CD1c-positive myeloid dendritic cell (primary cell): Measurements from ENCODE around the gene NDFIP2.

ENCODE experiments used
- DNase-seq: peaks from one replicate; pipeline ENCODE4 v3.0.0-alpha.2; 2016; ENCODE audit errors: extremely low spot score

Gene NDFIP2

GRCh38 chr13:79480954-79481684 lies at the start of gene NDFIP2:
Gene NDFIP2, plus strand, starts transcription at chr13:79481155. Its CDS starts 49 bp downstream, at chr13:79481204.
- DNase-seq, result peak; percentile 84

- DNase-seq, result no peak
Observed at GRCh38 chr13:79432086-79432485, 48.9 kb upstream of the NDFIP2 start.

GRCh38 chr13:79432992-79433391 lies 48.0 kb upstream of the NDFIP2 start:
- no peak for DNase-seq

- DNase-seq, result no peak
Observed at GRCh38 chr13:79434556-79434955, 46.4 kb upstream of the NDFIP2 start.

GRCh38 chr13:79435561-79435990 lies 45.4 kb upstream of the NDFIP2 start:
- no peak for DNase-seq

GRCh38 chr13:79439275-79439674 lies 41.7 kb upstream of the NDFIP2 start:
- DNase-seq, result no peak

- DNase-seq, result no peak
Observed at GRCh38 chr13:79440958-79441528, 39.9 kb upstream of the NDFIP2 start.

- DNase-seq, result no peak
Observed at GRCh38 chr13:79442221-79442620, 38.7 kb upstream of the NDFIP2 start.

- no peak for DNase-seq
Observed at GRCh38 chr13:79442706-79443105, 38.2 kb upstream of the NDFIP2 start.

- DNase-seq, result no peak
Observed at GRCh38 chr13:79445968-79446645, 34.8 kb upstream of the NDFIP2 start.

- DNase-seq, result no peak
Observed at GRCh38 chr13:79447141-79447540, 33.8 kb upstream of the NDFIP2 start.

- no peak for DNase-seq
Observed at GRCh38 chr13:79447741-79448140, 33.2 kb upstream of the NDFIP2 start.

- peak; percentile 63 for DNase-seq
Observed at GRCh38 chr13:79448413-79448812, 32.5 kb upstream of the NDFIP2 start.

GRCh38 chr13:79450110-79450509 lies 30.8 kb upstream of the NDFIP2 start:
- DNase-seq, result no peak

- peak; percentile 90 for DNase-seq
Observed at GRCh38 chr13:79451500-79451962, 29.4 kb upstream of the NDFIP2 start.

- no peak for DNase-seq
Observed at GRCh38 chr13:79452239-79452913, 28.6 kb upstream of the NDFIP2 start.

- DNase-seq, result no peak
Observed at GRCh38 chr13:79455331-79455730, 25.6 kb upstream of the NDFIP2 start.

- DNase-seq, result no peak
Observed at GRCh38 chr13:79456051-79456450, 24.9 kb upstream of the NDFIP2 start.

- no peak for DNase-seq
Observed at GRCh38 chr13:79456656-79457365, 24.1 kb upstream of the NDFIP2 start.

- no peak for DNase-seq
Observed at GRCh38 chr13:79457390-79457789, 23.6 kb upstream of the NDFIP2 start.

- peak; percentile 28 for DNase-seq
Observed at GRCh38 chr13:79457948-79458347, 23.0 kb upstream of the NDFIP2 start.

GRCh38 chr13:79458436-79458835 lies 22.5 kb upstream of the NDFIP2 start:
- DNase-seq, result no peak
